ENCODE results near the gene FAM180A.

The FAM180A gene

DNA sequence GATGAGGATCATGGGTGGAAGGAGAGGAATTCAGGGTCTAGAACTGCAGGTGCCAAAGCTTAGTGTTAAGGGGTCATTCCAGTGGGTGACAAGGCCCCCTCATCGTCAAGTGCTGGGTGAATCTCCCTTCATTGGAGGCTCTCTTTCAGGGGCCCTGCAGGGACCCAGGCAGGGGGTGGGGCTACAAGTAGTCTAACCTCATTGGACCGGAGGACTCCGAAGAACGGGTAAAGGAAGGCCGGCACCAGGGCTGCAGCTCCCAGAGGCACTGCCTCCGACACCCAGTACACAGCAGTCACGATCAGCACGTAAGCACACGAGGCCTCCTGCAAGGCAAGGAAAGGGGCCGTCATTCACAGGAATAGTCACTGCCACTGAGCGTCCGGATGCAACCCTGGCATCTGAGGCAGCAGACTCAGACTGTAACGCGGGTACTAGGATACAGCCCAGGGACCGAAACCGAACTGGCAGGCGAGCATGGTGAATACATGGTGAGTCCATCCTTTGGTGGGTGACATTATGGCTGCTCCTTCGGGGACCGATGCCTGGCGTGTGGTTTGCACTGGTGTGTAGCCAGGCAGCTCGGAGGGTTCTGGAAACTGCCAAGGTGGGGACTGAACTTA, 27.3 kb downstream of the FAM180A start:
- DNase-seq: no peak
- H3K9me3 ChIP-seq: no peaks in the 10 kb centered on the region
- no peak overlapping the region for H3K27ac ChIP-seq
- no peaks in the 10 kb centered on the region for H3K27me3 ChIP-seq
- no peak for TF ChIP-seq CTCF (IDR thresholded peaks at IDR 0.05)
- H3K4me3 ChIP-seq: no peak overlapping the region
- peaks cover 0 to 15% (median 6%) of the 10 kb centered on the region in 4 donors for H3K4me1 ChIP-seq
- intact Hi-C loops (cut with DNase I; ENCODE audit: low total_unique reads): no loop called here
- no peaks in the 10 kb centered on the region for H3K36me3 ChIP-seq

DNA sequence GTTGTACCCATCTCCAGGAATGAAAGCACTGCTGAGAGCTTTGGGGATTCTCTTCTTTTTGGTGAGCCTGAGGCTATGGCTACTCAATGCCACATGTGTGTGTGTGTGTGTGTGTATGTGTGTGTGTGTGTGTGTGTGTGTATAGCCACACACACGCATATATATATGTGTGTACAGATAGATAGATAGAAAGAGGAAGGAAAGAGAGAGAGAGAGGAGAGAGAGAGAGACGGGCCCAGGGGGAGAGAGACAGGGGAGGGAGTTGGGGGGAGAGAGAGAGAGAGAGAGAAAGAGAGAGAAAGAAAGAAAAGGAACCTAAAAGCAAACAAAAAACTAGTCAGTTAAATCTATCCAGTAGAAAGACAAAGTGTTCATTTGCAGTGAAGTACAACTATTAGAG, 28.9 kb downstream of the FAM180A start:
- H3K27ac ChIP-seq: no peak overlapping the region
- no peak for DNase-seq
- H3K4me1 ChIP-seq: peaks cover 0 to 17% (median 7%) of the 10 kb centered on the region in 4 donors
- no peak overlapping the region for H3K4me3 ChIP-seq
- no peaks in the 10 kb centered on the region for H3K36me3 ChIP-seq
- no peaks in the 10 kb centered on the region for H3K27me3 ChIP-seq
- no peak for TF ChIP-seq CTCF (IDR thresholded peaks at IDR 0.05)
- H3K9me3 ChIP-seq: no peaks in the 10 kb centered on the region
- intact Hi-C loops (cut with DNase I; ENCODE audit: low total_unique reads): loop anchor here (10.0 kb wide), 1 partner anchor 75 kb away; no protein-coding TSS in a partner anchor

DNA sequence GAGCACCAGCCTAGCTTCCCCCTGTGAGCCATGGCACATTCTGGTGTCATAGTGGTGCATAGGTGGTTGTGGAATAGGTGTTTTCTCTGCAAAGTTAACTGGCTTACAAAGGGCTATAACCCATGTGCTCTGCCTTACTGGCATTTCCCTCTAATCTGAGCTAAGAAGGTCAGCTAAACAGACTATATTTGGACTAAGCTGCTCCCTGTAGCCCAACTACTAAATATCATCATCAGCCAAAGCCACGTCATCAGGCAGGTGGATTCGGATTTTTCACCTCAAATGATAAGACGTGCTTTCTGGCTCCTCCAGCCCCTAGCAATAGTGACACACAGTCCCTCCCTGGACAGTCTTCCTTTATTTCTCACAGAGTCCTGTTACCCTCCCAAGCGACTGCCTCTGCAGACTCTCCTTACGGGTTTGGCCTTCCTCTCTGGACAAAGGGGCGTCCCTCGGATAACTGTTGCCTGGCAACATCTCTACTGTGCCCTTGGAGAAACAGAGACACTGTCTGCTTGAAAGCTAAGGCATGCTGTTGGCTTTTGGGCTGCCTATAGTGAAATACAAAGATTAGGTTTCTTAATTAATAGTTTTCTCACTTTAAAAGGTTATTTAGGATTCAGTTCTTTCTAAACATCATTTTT, 29.7 kb downstream of the FAM180A start:
- Histone ChIP-seq H3K27ac (no peak overlapping the region), H3K4me3 (no peak overlapping the region), H3K36me3 (no peaks in the 10 kb centered on the region), H3K4me1 (peaks cover 0 to 24% (median 13%) of the 10 kb centered on the region in 4 donors), H3K9me3 (no peaks in the 10 kb centered on the region), H3K27me3 (no peaks in the 10 kb centered on the region)
- TF ChIP-seq CTCF (IDR thresholded peaks at IDR 0.05): no peak
- intact Hi-C loops (cut with DNase I; ENCODE audit: low total_unique reads): loop anchor here (10.0 kb wide), 1 partner anchor 76 kb away; no protein-coding TSS in a partner anchor
- DNase-seq: no peak

GRCh38 chr7:135718219-135718618, 30.4 kb downstream of the FAM180A start:
- no peaks in the 10 kb centered on the region for H3K27me3 ChIP-seq
- peaks cover 0 to 28% (median 14%) of the 10 kb centered on the region in 4 donors for H3K4me1 ChIP-seq
- no peak overlapping the region for H3K4me3 ChIP-seq
- DNase-seq: no peak
- intact Hi-C loops (cut with DNase I; ENCODE audit: low total_unique reads): loop anchor here (10.0 kb wide), 1 partner anchor 77 kb away; no protein-coding TSS in a partner anchor
- no peak for TF ChIP-seq CTCF (IDR thresholded peaks at IDR 0.05)
- H3K27ac ChIP-seq: no peak overlapping the region
- no peaks in the 10 kb centered on the region for H3K36me3 ChIP-seq
- H3K9me3 ChIP-seq: no peaks in the 10 kb centered on the region

DNA sequence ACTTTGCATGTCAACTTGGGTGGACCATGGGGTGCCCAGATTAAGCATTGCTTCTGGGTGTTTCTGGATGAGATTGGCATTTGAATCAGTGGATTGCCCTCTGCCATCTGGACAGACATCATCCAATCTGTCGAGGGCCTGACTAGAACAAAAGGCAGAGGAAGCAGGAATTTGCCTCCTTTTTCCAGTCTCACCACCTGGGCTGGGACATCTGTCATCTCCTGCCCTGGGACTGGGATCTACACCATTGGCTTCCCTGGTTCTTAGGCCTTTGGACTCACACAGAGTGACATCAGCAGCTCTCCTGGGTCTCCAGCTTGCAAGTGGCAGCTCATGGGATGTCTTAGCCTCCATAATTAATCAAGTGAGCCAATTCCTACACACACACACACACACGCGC, 30.9 kb downstream of the FAM180A start:
- H3K27ac ChIP-seq: no peak overlapping the region
- TF ChIP-seq CTCF (IDR thresholded peaks at IDR 0.05): no peak
- no peak overlapping the region for H3K4me3 ChIP-seq
- no peaks in the 10 kb centered on the region for H3K27me3 ChIP-seq
- H3K4me1 ChIP-seq: peaks cover 0 to 31% (median 14%) of the 10 kb centered on the region in 4 donors
- no peaks in the 10 kb centered on the region for H3K9me3 ChIP-seq
- intact Hi-C loops (cut with DNase I; ENCODE audit: low total_unique reads): loop anchor here (10.0 kb wide), 1 partner anchor 77 kb away; no protein-coding TSS in a partner anchor
- no peak for DNase-seq
- H3K36me3 ChIP-seq: no peaks in the 10 kb centered on the region
